T-cell (primary cell): ENCODE data around the gene HOXA6. TPM values are rescaled to one million over a fixed set of nuclear protein-coding genes. Genes with fewer than 3 reads are reported as not detected.

ENCODE experiments used
- ATAC-seq, 4 experiments: fragments of 200-7000 bp in 3 of 4; fragments of 150-1000 bp in 1 of 4; cut with Tn5 transposase; replicated peaks in 1 of 4; 1 replicate in 3 of 4; 2 replicates in 1 of 4; pipeline ENCODE4 v1.10.0; 2021; ENCODE audit warnings: moderate library complexity in 3 of 4, mild to moderate bottlenecking in 2 of 4, moderate number of reproducible peaks in 1 of 4
- CTCF ChIA-PET, 2 donors: fragments of 300-600 bp; sonication (Branson Sonifier 250); formaldehyde crosslinking; loops; one replicate each; lab custom pipeline; 2022; ENCODE audit warnings: antibody characterized with exemption in 2 of 2; lab: Charles Lee
- POLR2A ChIA-PET, 2 donors: fragments of 300-600 bp; sonication (Branson Sonifier 250); formaldehyde crosslinking; loops; one replicate each; lab custom pipeline; 2022; ENCODE audit warnings: antibody characterized with exemption in 2 of 2; lab: Charles Lee
- DNase-seq, 35 experiments: peaks; one replicate each; pipeline versions ENCODE4 v3.0.0 to v3.0.0-alpha.2; 2013 to 2023
- H3K27ac ChIP-seq: one replicate; pipeline ENCODE4 v1.5.1; 2013; ENCODE audit warnings: low read length
- H3K27me3 ChIP-seq, 2 experiments: replicated peaks in 1 of 2; 1 replicate in 1 of 2; 2 replicates in 1 of 2; pipeline versions ENCODE4 v1.6.1 to v1.7.0; 2013; ENCODE audit warnings: low read length in 1 of 2, mixed read lengths in 1 of 2; ENCODE audit not compliant: control insufficient read depth in 2 of 2, insufficient read depth in 2 of 2; ENCODE audit errors: extremely low read depth in 1 of 2
- H3K36me3 ChIP-seq, 2 donors: 1 replicate in 1 of 2; 2 replicates in 1 of 2; pipeline versions ENCODE4 v1.6.1 to v1.7.0; 2013; ENCODE audit warnings: low read length in 1 of 2; ENCODE audit not compliant: control insufficient read depth in 2 of 2, insufficient read depth in 1 of 2; ENCODE audit errors: extremely low read depth in 1 of 2
- H3K4me1 ChIP-seq, 2 experiments: 1 replicate in 1 of 2; 2 replicates in 1 of 2; pipeline versions ENCODE4 v1.6.1 to v1.7.0; 2013; ENCODE audit warnings: low read length in 2 of 2, mixed read lengths in 1 of 2; ENCODE audit not compliant: insufficient read depth in 2 of 2, control insufficient read depth in 1 of 2; ENCODE audit errors: extremely low read depth in 1 of 2
- H3K4me3 ChIP-seq, 2 donors: 1 replicate in 1 of 2; 2 replicates in 1 of 2; pipeline versions ENCODE4 v1.5.1 to v1.7.0; 2013; ENCODE audit warnings: mild to moderate bottlenecking in 2 of 2, low read length in 1 of 2, moderate library complexity in 1 of 2; ENCODE audit not compliant: control insufficient read depth in 1 of 2; ENCODE audit errors: extremely low read depth in 1 of 2
- H3K9me3 ChIP-seq: 2 replicates; pipeline ENCODE4 v1.7.0; 2013
- H3K27ac Mint-ChIP-seq, 2 donors: one replicate each; pipeline ENCODE4 v1.8.0; 2020 to 2021; ENCODE audit warnings: mild to moderate bottlenecking in 2 of 2, mixed read lengths in 2 of 2
- H3K27me3 Mint-ChIP-seq, 2 donors: one replicate each; pipeline ENCODE4 v1.8.0; 2021 to 2022; ENCODE audit warnings: mixed read lengths in 2 of 2
- H3K36me3 Mint-ChIP-seq: one replicate; pipeline ENCODE4 v1.8.0; 2021; ENCODE audit warnings: mixed read lengths
- H3K4me1 Mint-ChIP-seq, 3 donors: one replicate each; pipeline ENCODE4 v1.8.0; 2020 to 2022; ENCODE audit warnings: mixed read lengths in 3 of 3, mild to moderate bottlenecking in 1 of 3
- H3K4me3 Mint-ChIP-seq, 3 donors: one replicate each; pipeline ENCODE4 v1.8.0; 2020 to 2022; ENCODE audit warnings: mild to moderate bottlenecking in 3 of 3, mixed read lengths in 3 of 3, moderate library complexity in 3 of 3
- H3K9me3 Mint-ChIP-seq, 3 donors: one replicate each; pipeline ENCODE4 v1.8.0; 2020 to 2022; ENCODE audit warnings: mixed read lengths in 3 of 3
- WGBS: methylation state at CpG from one replicate; pipeline ENCODE4 v1.1.5; 2013; ENCODE audit warnings: missing lambda C conversion rate; ENCODE audit not compliant: insufficient coverage; 5-methylcytosine and 5-hydroxymethylcytosine counted together
- total RNA-seq, 35 experiments: library from RNA in 6 of 35; stranded (reverse) in 6 of 35; fragments of 120-200 nt in 1 of 35; gene quantifications; one replicate each; pipeline versions ENCODE4 v1.2.1 to v1.2.4 and lab custom pipeline; 2013 to 2026

HOXA6 gene
- total RNA-seq, 5 donors from 2014 or later (not counting 1 experiment from before 2014, with no cell fraction given): 0.50 to 0.65 TPM; not detected in 3

GRCh38 chr7:27181795-27182275 lies 34.3 kb upstream of the HOXA6 start:
- DNase-seq (peak in 3 of 35 experiments; percentile 5 to 10 (median 8)), ATAC-seq (no peak)
- H3K4me1 ChIP-seq: peaks cover 19 to 48% of the 10 kb centered on the region in 2 experiments
- H3K27ac ChIP-seq: no peak overlapping the region
- Mint-ChIP-seq H3K27ac (no peak overlapping the region), H3K4me1 (peaks cover 26 to 41% (median 33%) of the 10 kb centered on the region in 3 donors), H3K27me3 (peaks cover 52 to 87% of the 10 kb centered on the region in 2 donors), H3K4me3 (no peak overlapping the region), H3K36me3 (no peaks in the 10 kb centered on the region), H3K9me3 (no peaks in the 10 kb centered on the region)
- ChIA-PET POLR2A (no interaction called here), CTCF (interaction anchor here in 1 of 2 donors (0.6 kb wide), 2 partner anchors 19 to 476 kb away, joined by 7 to 9 read pairs; no protein-coding TSS in a partner anchor)
- H3K4me3 ChIP-seq: no peak overlapping the region
- H3K9me3 ChIP-seq: no peaks in the 10 kb centered on the region
- WGBS: 100% methylated on average over 2 of the region's 4 CpGs
- no peaks in the 10 kb centered on the region for H3K36me3 ChIP-seq
- H3K27me3 ChIP-seq: peaks cover 25 to 89% of the 10 kb centered on the region in 2 experiments

- H3K36me3 Mint-ChIP-seq: no peaks in the 10 kb centered on the region
- peaks cover 42 to 87% of the 10 kb centered on the region in 2 donors for H3K27me3 Mint-ChIP-seq
- Histone ChIP-seq H3K9me3 (no peaks in the 10 kb centered on the region), H3K27ac (no peak overlapping the region), H3K4me3 (no peak overlapping the region), H3K27me3 (peaks cover 16 to 90% of the 10 kb centered on the region in 2 experiments), H3K36me3 (no peaks in the 10 kb centered on the region), H3K4me1 (peaks cover 13 to 40% of the 10 kb centered on the region in 2 experiments)
- H3K9me3 Mint-ChIP-seq: no peaks in the 10 kb centered on the region
- ChIA-PET CTCF (interaction anchor here (0.5 to 2.2 kb wide), 11 partner anchors 10 to 1334 kb away, joined by 3 to 26 read pairs (median 3); no protein-coding TSS in a partner anchor), POLR2A (interaction anchor here in 1 of 2 donors (0.6 kb wide), 1 partner anchor 329 kb away, joined by 8 read pairs; no protein-coding TSS in a partner anchor)
- DNase-seq (peak in 1 of 35 experiments; percentile 10), ATAC-seq (no peak)
- H3K4me3 Mint-ChIP-seq: no peak overlapping the region
- H3K27ac Mint-ChIP-seq: no peak overlapping the region
- H3K4me1 Mint-ChIP-seq: peaks cover 18 to 32% (median 25%) of the 10 kb centered on the region in 3 donors
- WGBS: 97% methylated on average over 5 of the region's 12 CpGs
Measured at GRCh38 chr7:27180431-27181420, 33.2 kb upstream of the HOXA6 start.

DNA sequence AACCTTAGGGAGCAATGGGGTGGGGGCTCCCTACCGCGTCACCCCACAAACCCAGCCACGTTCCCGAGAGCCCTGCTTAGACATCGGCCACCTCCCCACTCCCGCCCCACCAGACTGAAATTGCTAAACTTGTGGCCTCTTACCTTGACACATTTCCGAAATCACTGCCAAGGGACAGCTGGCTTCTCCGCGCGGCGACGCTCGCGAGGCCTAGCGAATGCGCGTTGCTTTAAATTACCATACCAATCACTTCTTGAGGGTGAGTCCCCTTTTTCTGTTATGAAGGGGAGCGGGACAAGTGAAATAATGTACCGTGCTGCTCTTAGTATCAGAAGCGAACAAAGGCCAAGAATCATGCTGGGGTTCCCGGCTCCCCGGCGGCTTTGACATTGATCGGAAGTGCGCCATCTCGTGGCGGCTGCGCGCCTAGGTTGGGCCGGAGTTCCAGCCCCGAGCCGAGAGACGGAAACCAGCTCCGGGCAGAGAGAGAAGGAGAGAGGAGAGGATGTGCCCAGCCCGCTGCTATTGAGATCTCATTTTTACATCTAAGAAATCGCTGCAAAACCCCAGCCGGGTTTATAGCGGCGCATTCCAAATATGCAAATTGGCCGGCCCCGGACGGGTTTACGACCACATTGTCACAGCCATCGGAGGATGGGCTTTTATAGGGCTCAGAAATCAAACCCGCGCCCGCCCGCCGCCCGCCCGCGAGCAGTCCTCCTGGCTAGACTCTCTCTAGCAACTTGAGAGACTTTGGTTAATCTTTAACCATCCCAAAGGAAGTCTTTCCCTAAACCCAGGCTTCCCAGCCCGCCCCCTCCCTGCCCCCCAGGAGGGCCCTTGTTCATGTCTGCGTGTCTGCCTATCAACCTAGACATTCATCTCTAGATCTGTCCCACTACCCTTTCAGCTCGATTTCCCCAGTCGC lies 32.2 kb upstream of the HOXA6 start:
- peak overlapping the region in 1 of 2 donors; percentile 65 for H3K27ac Mint-ChIP-seq
- no peaks in the 10 kb centered on the region for H3K9me3 Mint-ChIP-seq
- no peak overlapping the region for H3K27ac ChIP-seq
- H3K4me3 ChIP-seq: peak overlapping the region in 1 of 2 donors; percentile 29
- ChIA-PET CTCF (interaction anchor here (0.5 to 2.2 kb wide), 17 partner anchors 11 to 1334 kb away, joined by 3 to 26 read pairs (median 3); no protein-coding TSS in a partner anchor), POLR2A (interaction anchor here in 1 of 2 donors (0.6 kb wide), 1 partner anchor 330 kb away, joined by 8 read pairs; no protein-coding TSS in a partner anchor)
- H3K4me3 Mint-ChIP-seq: peak overlapping the region in 2 of 3 donors; percentile 4 to 10
- H3K27me3 Mint-ChIP-seq: peaks cover 42 to 87% of the 10 kb centered on the region in 2 donors
- 19% methylated on average over 42 of the region's 56 CpGs for WGBS
- ATAC-seq (peak; percentile 64 to 81 (median 70)), DNase-seq (peak in 30 of 35 experiments; percentile 31 to 83 (median 52))
- peaks cover 13 to 26% (median 17%) of the 10 kb centered on the region in 3 donors for H3K4me1 Mint-ChIP-seq
- no peaks in the 10 kb centered on the region for H3K36me3 Mint-ChIP-seq
- H3K27me3 ChIP-seq: peaks cover 11 to 90% of the 10 kb centered on the region in 2 experiments
- H3K4me1 ChIP-seq: peaks cover 7 to 30% of the 10 kb centered on the region in 2 experiments
- no peaks in the 10 kb centered on the region for H3K36me3 ChIP-seq
- no peaks in the 10 kb centered on the region for H3K9me3 ChIP-seq

DNA sequence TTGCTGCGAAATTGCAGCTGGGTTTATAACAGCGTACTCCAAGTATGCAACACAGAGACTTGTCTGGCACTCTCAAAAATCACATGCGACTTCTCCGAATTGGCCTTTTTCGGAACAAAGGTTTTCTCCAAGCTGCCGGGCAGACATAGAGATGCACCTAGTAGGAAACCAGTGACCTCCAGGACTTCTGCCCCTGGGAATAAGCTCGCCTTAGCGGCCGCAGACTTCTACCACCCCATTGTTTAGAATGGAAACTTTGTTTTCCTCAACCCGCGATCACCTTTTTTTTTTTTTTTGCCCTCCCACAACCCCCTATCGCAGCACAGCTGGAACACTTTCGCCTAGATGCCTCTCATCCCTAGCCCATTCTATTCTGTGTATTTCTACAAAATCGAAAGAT lies 31.5 kb upstream of the HOXA6 start:
- Mint-ChIP-seq H3K27ac (peak overlapping the region in 1 of 2 donors; percentile 65), H3K36me3 (no peaks in the 10 kb centered on the region), H3K4me3 (no peak overlapping the region), H3K27me3 (peaks cover 41 to 86% of the 10 kb centered on the region in 2 donors), H3K9me3 (no peaks in the 10 kb centered on the region), H3K4me1 (peaks cover 11 to 25% (median 13%) of the 10 kb centered on the region in 3 donors)
- Histone ChIP-seq H3K9me3 (no peaks in the 10 kb centered on the region), H3K36me3 (no peaks in the 10 kb centered on the region), H3K27ac (no peak overlapping the region), H3K4me1 (peaks cover 5 to 31% of the 10 kb centered on the region in 2 experiments), H3K27me3 (peaks cover 11 to 90% of the 10 kb centered on the region in 2 experiments), H3K4me3 (no peak overlapping the region)
- WGBS: 89% methylated on average over 11 of the region's 14 CpGs
- ATAC-seq (no peak), DNase-seq (peak in 1 of 35 experiments; percentile 0)
- ChIA-PET CTCF (interaction anchor here (0.6 to 2.2 kb wide), 15 partner anchors 11 to 1334 kb away, joined by 3 to 26 read pairs (median 3); no protein-coding TSS in a partner anchor), POLR2A (no interaction called here)

DNA sequence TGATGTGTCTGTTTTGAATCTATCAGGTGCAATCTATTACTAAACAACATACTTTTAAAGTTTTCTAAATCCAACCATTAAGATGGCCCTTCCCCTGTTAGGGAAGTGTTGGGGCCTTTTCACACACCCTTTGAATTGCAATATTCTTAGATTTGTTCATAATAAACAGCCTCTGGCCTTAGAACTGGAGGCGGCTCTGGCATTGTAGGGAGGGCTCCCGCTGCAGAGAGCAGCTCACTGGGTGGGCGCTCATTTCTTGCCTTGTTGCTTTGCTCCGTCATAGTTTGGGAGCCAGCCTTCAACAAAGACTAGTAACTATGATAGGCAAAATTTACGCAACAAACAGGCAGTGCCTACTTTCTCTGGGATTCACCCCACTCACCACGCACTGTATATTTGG lies 30.8 kb upstream of the HOXA6 start:
- no peaks in the 10 kb centered on the region for H3K36me3 ChIP-seq
- Mint-ChIP-seq H3K4me1 (peaks cover 9 to 20% (median 11%) of the 10 kb centered on the region in 3 donors), H3K27me3 (peaks cover 41 to 80% of the 10 kb centered on the region in 2 donors), H3K4me3 (no peak overlapping the region), H3K27ac (no peak overlapping the region), H3K36me3 (no peaks in the 10 kb centered on the region), H3K9me3 (no peaks in the 10 kb centered on the region)
- H3K27me3 ChIP-seq: peaks cover 11 to 89% of the 10 kb centered on the region in 2 experiments
- CTCF ChIA-PET: interaction anchor here in 1 of 2 donors (0.7 to 2.2 kb wide), 3 partner anchors 12 to 632 kb away, joined by 3 to 26 read pairs (median 6); no protein-coding TSS in a partner anchor
- H3K4me3 ChIP-seq: no peak overlapping the region
- no peak for ATAC-seq
- H3K27ac ChIP-seq: no peak overlapping the region
- POLR2A ChIA-PET: interaction anchor here in 1 of 2 donors (0.7 kb wide), 1 partner anchor 8 kb away, joined by 3 read pairs; no protein-coding TSS in a partner anchor
- DNase-seq: peak in 1 of 35 experiments; percentile 5
- 100% methylated on average over 3 of the region's 6 CpGs for WGBS
- H3K9me3 ChIP-seq: no peaks in the 10 kb centered on the region
- peaks cover 5 to 30% of the 10 kb centered on the region in 2 experiments for H3K4me1 ChIP-seq
